Measurements from ENCODE around the gene CEP104. TPM values are rescaled to one million over a fixed set of nuclear protein-coding genes. Genes with fewer than 3 reads are reported as not detected.

Gene CEP104
- total RNA-seq, 2 donors from 2014 or later, result 33.0 to 34.6 TPM

- DNase-seq (no peak), ATAC-seq (no peak)
- H3K36me3 Mint-ChIP-seq (ENCODE audit: low read depth), result no peaks in the 10 kb centered on the region
- H3K27ac Mint-ChIP-seq, result no peak overlapping the region
- H3K27me3 Mint-ChIP-seq, result peaks cover 13% of the 10 kb centered on the region
- peaks cover 4% of the 10 kb centered on the region for H3K4me1 Mint-ChIP-seq
- no peaks in the 10 kb centered on the region for H3K9me3 ChIP-seq (ENCODE audit: control insufficient read depth, low read length, poor library complexity, severe bottlenecking)
- peak overlapping the region; percentile 81 for H3K4me3 Mint-ChIP-seq
Observed at GRCh38 chr1:3770047-3770765, 86.8 kb downstream of the CEP104 start.

- H3K4me1 Mint-ChIP-seq, result peaks cover 4% of the 10 kb centered on the region
- no peak for ATAC-seq
- no peaks in the 10 kb centered on the region for H3K9me3 ChIP-seq (ENCODE audit: control insufficient read depth, low read length, poor library complexity, severe bottlenecking)
- H3K27me3 Mint-ChIP-seq, result peaks cover 21% of the 10 kb centered on the region
- no peak overlapping the region for H3K27ac Mint-ChIP-seq
- no peak for DNase-seq
- no peak overlapping the region for H3K4me3 Mint-ChIP-seq
- H3K36me3 Mint-ChIP-seq (ENCODE audit: low read depth), result no peaks in the 10 kb centered on the region
Observed at GRCh38 chr1:3768811-3769390, 88.1 kb downstream of the CEP104 start.

GRCh38 chr1:3767328-3767925, 89.6 kb downstream of the CEP104 start:
- no peak overlapping the region for H3K27ac Mint-ChIP-seq
- peaks cover 21% of the 10 kb centered on the region for H3K27me3 Mint-ChIP-seq
- peaks cover 4% of the 10 kb centered on the region for H3K4me1 Mint-ChIP-seq
- DNase-seq, result no peak
- no peak overlapping the region for H3K4me3 Mint-ChIP-seq
- H3K9me3 ChIP-seq (ENCODE audit: control insufficient read depth, low read length, poor library complexity, severe bottlenecking), result no peaks in the 10 kb centered on the region
- ATAC-seq, result no peak
- H3K36me3 Mint-ChIP-seq (ENCODE audit: low read depth), result no peaks in the 10 kb centered on the region

- no peak for ATAC-seq
- peaks cover 2% of the 10 kb centered on the region for H3K9me3 ChIP-seq (ENCODE audit: control insufficient read depth, low read length, poor library complexity, severe bottlenecking)
- Mint-ChIP-seq H3K27ac (no peak overlapping the region), H3K36me3 (ENCODE audit: low read depth) (no peaks in the 10 kb centered on the region), H3K27me3 (peaks cover 43% of the 10 kb centered on the region), H3K4me3 (no peak overlapping the region), H3K4me1 (no peaks in the 10 kb centered on the region)
- no peak for DNase-seq
Observed at GRCh38 chr1:3763351-3764125, 93.5 kb downstream of the CEP104 start.

GRCh38 chr1:3762873-3763228, 94.2 kb downstream of the CEP104 start:
- H3K27me3 Mint-ChIP-seq, result peaks cover 43% of the 10 kb centered on the region
- no peak for ATAC-seq
- H3K36me3 Mint-ChIP-seq (ENCODE audit: low read depth), result no peaks in the 10 kb centered on the region
- no peaks in the 10 kb centered on the region for H3K4me1 Mint-ChIP-seq
- H3K27ac Mint-ChIP-seq, result no peak overlapping the region
- H3K4me3 Mint-ChIP-seq, result no peak overlapping the region
- no peak for DNase-seq
- peaks cover 2% of the 10 kb centered on the region for H3K9me3 ChIP-seq (ENCODE audit: control insufficient read depth, low read length, poor library complexity, severe bottlenecking)

- Mint-ChIP-seq H3K4me3 (no peak overlapping the region), H3K27ac (no peak overlapping the region), H3K4me1 (no peaks in the 10 kb centered on the region), H3K36me3 (ENCODE audit: low read depth) (no peaks in the 10 kb centered on the region), H3K27me3 (peaks cover 43% of the 10 kb centered on the region)
- ATAC-seq (no peak), DNase-seq (no peak)
- H3K9me3 ChIP-seq (ENCODE audit: control insufficient read depth, low read length, poor library complexity, severe bottlenecking), result peaks cover 2% of the 10 kb centered on the region
Observed at GRCh38 chr1:3762151-3762872, 94.7 kb downstream of the CEP104 start.

Other genes with a start within 250 kb of the CEP104 start
- 10 to 100 TPM; 63.1 to 63.8 TPM for gene MEGF6, start 245.7 kb downstream of the CEP104 start, total RNA-seq
- gene TPRG1L, start 232.2 kb downstream of the CEP104 start, total RNA-seq, result 10 to 100 TPM; 30.3 to 34.9 TPM
- 10 to 100 TPM; 24.8 to 25.9 TPM for gene WRAP73, start 207.1 kb downstream of the CEP104 start, total RNA-seq
- under 1 TPM in 1 of 2 donors, not detected in 1; 0.31 TPM for gene TP73, start 204.7 kb downstream of the CEP104 start, total RNA-seq
- not detected for gene CCDC27, start 104.8 kb downstream of the CEP104 start, total RNA-seq
- 1 to 10 TPM in 1 of 2 donors, under 1 TPM in 1; 0.75 to 1.5 TPM for gene SMIM1, start 84.5 kb downstream of the CEP104 start, total RNA-seq
- 10 to 100 TPM; 35.1 to 37.9 TPM for gene LRRC47, start 60.7 kb downstream of the CEP104 start, total RNA-seq
- gene DFFB, start 265 bp upstream of the CEP104 start, total RNA-seq, result 10 to 100 TPM; 14.9 to 15.3 TPM
- 10 to 100 TPM; 13.5 to 16.4 TPM for gene C1orf174, start 43.1 kb upstream of the CEP104 start, total RNA-seq